H9 (cell line): ENCODE data around the gene WFDC2. TPM values are rescaled to one million over a fixed set of nuclear protein-coding genes. Genes with fewer than 3 reads are reported as not detected.

Source experiments
- DNase-seq: peaks from one replicate; pipeline ENCODE4 v3.0.0-alpha.2; 2017
- H2AFZ ChIP-seq: one replicate; pipeline ENCODE4 v1.6.1; 2013; ENCODE audit warnings: mild to moderate bottlenecking, low read length, control low read depth, moderate library complexity
- H2AK5ac ChIP-seq: 2 replicates; pipeline ENCODE4 v1.6.1; 2013; ENCODE audit warnings: low read length, control low read depth, mixed read lengths; ENCODE audit not compliant: insufficient read length
- H2BK120ac ChIP-seq: one replicate; pipeline ENCODE4 v1.6.1; 2013; ENCODE audit warnings: low read depth, mild to moderate bottlenecking, low read length, control low read depth, inconsistent platforms; ENCODE audit not compliant: poor library complexity, severe bottlenecking
- H2BK12ac ChIP-seq: 2 replicates; pipeline ENCODE4 v1.6.1; 2013; ENCODE audit warnings: low read length, control low read depth, mixed read lengths, low read depth; ENCODE audit not compliant: insufficient read length
- H2BK15ac ChIP-seq: 2 replicates; pipeline ENCODE4 v1.6.1; 2013; ENCODE audit warnings: low read depth, low read length, control low read depth
- H2BK20ac ChIP-seq: one replicate; pipeline ENCODE4 v1.6.1; 2013; ENCODE audit warnings: low read depth, mild to moderate bottlenecking, low read length, control low read depth, inconsistent platforms; ENCODE audit not compliant: poor library complexity, severe bottlenecking
- H2BK5ac ChIP-seq: 2 replicates; pipeline ENCODE4 v1.6.1; 2013; ENCODE audit warnings: low read length, control low read depth, mixed read lengths; ENCODE audit not compliant: insufficient read length
- H3K14ac ChIP-seq: 2 replicates; pipeline ENCODE4 v1.6.1; 2013; ENCODE audit warnings: low read length, control low read depth; ENCODE audit not compliant: insufficient read depth
- H3K18ac ChIP-seq: 2 replicates; pipeline ENCODE4 v1.6.1; 2013; ENCODE audit warnings: low read depth, mild to moderate bottlenecking, mixed read lengths, low read length, control low read depth; ENCODE audit not compliant: insufficient read length
- H3K23ac ChIP-seq: 2 replicates; pipeline ENCODE4 v1.6.1; 2013; ENCODE audit warnings: low read length, control low read depth, mixed read lengths, low read depth; ENCODE audit not compliant: insufficient read length
- H3K23me2 ChIP-seq: 2 replicates; pipeline ENCODE4 v1.6.1; 2013; ENCODE audit warnings: low read depth, mild to moderate bottlenecking, mixed read lengths, low read length, control low read depth; ENCODE audit not compliant: insufficient read length, poor library complexity, severe bottlenecking
- H3K27ac ChIP-seq: 2 replicates; pipeline ENCODE4 v1.5.1; 2013; ENCODE audit warnings: low read length, control low read depth, mixed read lengths, low read depth; ENCODE audit not compliant: insufficient read length
- H3K27me3 ChIP-seq: 2 replicates; pipeline ENCODE4 v1.6.1; 2013; ENCODE audit warnings: low read length, control low read depth, inconsistent platforms; ENCODE audit not compliant: insufficient read depth
- H3K4ac ChIP-seq: 2 replicates; pipeline ENCODE4 v1.6.1; 2013; ENCODE audit warnings: low read depth, mild to moderate bottlenecking, control low read depth, inconsistent platforms, low read length, moderate library complexity
- H3K4me1 ChIP-seq: 2 replicates; pipeline ENCODE4 v1.6.1; 2013; ENCODE audit warnings: low read length, control low read depth, inconsistent platforms; ENCODE audit not compliant: insufficient read depth
- H3K4me2 ChIP-seq: 2 replicates; pipeline ENCODE4 v1.6.1; 2013; ENCODE audit warnings: low read length, control low read depth, mixed read lengths; ENCODE audit not compliant: insufficient read length, insufficient read depth
- H3K56ac ChIP-seq: 2 replicates; pipeline ENCODE4 v1.6.1; 2013; ENCODE audit warnings: low read depth, mild to moderate bottlenecking, mixed read lengths, low read length, control low read depth; ENCODE audit not compliant: insufficient read length
- H3K79me1 ChIP-seq: 2 replicates; pipeline ENCODE4 v1.6.1; 2013; ENCODE audit warnings: low read depth, mild to moderate bottlenecking, moderate library complexity, low read length, control low read depth, inconsistent platforms; ENCODE audit not compliant: insufficient read depth, poor library complexity, severe bottlenecking
- H3K79me2 ChIP-seq: 2 replicates; pipeline ENCODE4 v1.6.1; 2013; ENCODE audit warnings: low read length, control low read depth, inconsistent platforms; ENCODE audit not compliant: insufficient read depth
- H3K9ac ChIP-seq: 2 replicates; pipeline ENCODE4 v1.6.1; 2013; ENCODE audit warnings: low read length, control low read depth, mixed read lengths; ENCODE audit not compliant: insufficient read length; ENCODE audit errors: extremely low read depth
- H3K9me3 ChIP-seq: one replicate; pipeline ENCODE4 v1.6.1; 2013; ENCODE audit warnings: low read depth, low read length, inconsistent platforms; ENCODE audit not compliant: control insufficient read depth
- H3T11ph ChIP-seq: one replicate; pipeline ENCODE4 v1.6.1; 2013; ENCODE audit warnings: mild to moderate bottlenecking, low read length, control low read depth, inconsistent platforms
- H4K20me1 ChIP-seq: one replicate; pipeline ENCODE4 v1.6.1; 2013; ENCODE audit not compliant: control insufficient read depth, insufficient read length, insufficient read depth
- H4K5ac ChIP-seq: 2 replicates; pipeline ENCODE4 v1.6.1; 2013; ENCODE audit warnings: low read depth, mild to moderate bottlenecking, mixed read lengths, low read length, control low read depth; ENCODE audit not compliant: insufficient read length
- H4K8ac ChIP-seq: replicated peaks from 2 replicates; pipeline ENCODE4 v1.6.1; 2013; ENCODE audit warnings: low read length, control low read depth, mixed read lengths, low read depth; ENCODE audit not compliant: insufficient read length
- H4K91ac ChIP-seq: 2 replicates; pipeline ENCODE4 v1.6.1; 2013; ENCODE audit warnings: low read depth, mild to moderate bottlenecking, moderate library complexity, mixed read lengths, low read length, control low read depth; ENCODE audit not compliant: insufficient read length
- H3K27ac Mint-ChIP-seq, 3 experiments: 2 replicates in 2 of 3; 3 replicates in 1 of 3; pipeline ENCODE4 v1.8.0; 2020 to 2021; ENCODE audit warnings: mixed read lengths in 3 of 3, mild to moderate bottlenecking in 1 of 3, moderate library complexity in 1 of 3
- H3K27me3 Mint-ChIP-seq: 2 replicates; pipeline ENCODE4 v1.8.0; 2021; ENCODE audit warnings: low read depth, mild to moderate bottlenecking, moderate library complexity, mixed read lengths
- H3K36me3 Mint-ChIP-seq, 3 experiments: 2 replicates in 2 of 3; 3 replicates in 1 of 3; pipeline ENCODE4 v1.8.0; 2020 to 2021; ENCODE audit warnings: low read depth in 3 of 3, mixed read lengths in 3 of 3; ENCODE audit not compliant: insufficient read depth in 1 of 3
- H3K4me1 Mint-ChIP-seq, 2 experiments: 2 replicates each; pipeline ENCODE4 v1.8.0; 2020; ENCODE audit warnings: mixed read lengths in 2 of 2
- H3K4me3 Mint-ChIP-seq, 2 experiments: 2 replicates in 1 of 2; 3 replicates in 1 of 2; pipeline ENCODE4 v1.8.0; 2020 to 2021; ENCODE audit warnings: mild to moderate bottlenecking in 2 of 2, mixed read lengths in 2 of 2, moderate library complexity in 1 of 2
- H3K9me3 Mint-ChIP-seq, 2 experiments: 2 replicates in 1 of 2; 3 replicates in 1 of 2; pipeline ENCODE4 v1.8.0; 2020; ENCODE audit warnings: mild to moderate bottlenecking in 2 of 2, mixed read lengths in 2 of 2, moderate library complexity in 1 of 2
- WGBS: extraction: QIAGEN DNeasy Blood & Tissue Kit; methylation state at CpG from one replicate; pipeline ENCODE4 v1.1.7; 2013; ENCODE audit warnings: missing lambda C conversion rate, low lambda C conversion rate, mixed read lengths; ENCODE audit not compliant: insufficient read length; ENCODE audit errors: extremely low coverage; 5-methylcytosine and 5-hydroxymethylcytosine counted together
- total RNA-seq: library from RNA; stranded (reverse); gene quantifications from 2 replicates; pipeline ENCODE4 v1.2.1, GENCODE V29; 2021
- TF ChIP-seq, protein P1 (sequence below): fragments of 200-600 bp; sonication (generic); conservative IDR thresholded peaks from 3 replicates; pipeline ENCODE4 v1.8.0; 2021; ENCODE audit warnings: antibody characterized with exemption, mild to moderate bottlenecking

Gene WFDC2
- total RNA-seq, 1 experiment from 2014 or later, result 57.1 TPM

DNA sequence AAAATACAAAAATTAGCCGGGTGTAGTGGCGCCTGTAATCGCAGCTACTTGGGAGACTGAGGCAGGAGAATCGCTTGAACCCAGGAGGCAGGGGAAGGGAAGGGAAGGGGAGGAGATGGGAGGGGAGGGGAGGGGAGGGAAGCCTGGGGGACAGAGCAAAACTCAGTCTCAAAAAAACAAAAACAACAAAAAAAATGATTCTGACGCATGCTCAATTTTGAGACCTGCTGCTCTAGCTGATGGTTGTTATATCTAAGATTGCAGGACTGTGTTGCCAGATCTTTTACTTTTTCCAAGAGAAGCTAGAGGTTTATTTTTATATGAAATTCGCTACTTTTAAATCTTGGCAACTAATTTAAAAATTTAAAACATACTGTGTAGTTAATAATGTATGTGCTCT, 2.4 kb upstream of the WFDC2 start:
- H2BK12ac ChIP-seq, result no peak overlapping the region
- H3K4ac ChIP-seq, result no peak overlapping the region
- no peak overlapping the region for H4K5ac ChIP-seq
- no peak overlapping the region for H2AFZ ChIP-seq
- peaks cover 0 to 2% of the 10 kb centered on the region in 2 experiments; a peak in 1 of 5 replicates for H3K9me3 Mint-ChIP-seq
- DNase-seq, result no peak
- H3K27ac Mint-ChIP-seq, result no peak overlapping the region
- no peaks in the 10 kb centered on the region for H3K9me3 ChIP-seq
- no peaks in the 10 kb centered on the region for H4K20me1 ChIP-seq
- peaks cover 16% of the 10 kb centered on the region for H3K27me3 Mint-ChIP-seq
- H3K4me3 Mint-ChIP-seq, result no peak overlapping the region
- H2BK5ac ChIP-seq, result no peak overlapping the region
- no peak overlapping the region for H2BK15ac ChIP-seq
- no peaks in the 10 kb centered on the region for H3K79me1 ChIP-seq
- no peak overlapping the region for H3K14ac ChIP-seq
- H3K9ac ChIP-seq, result no peak overlapping the region
- H3T11ph ChIP-seq, result no peak overlapping the region
- H3K56ac ChIP-seq, result no peak overlapping the region
- H4K8ac ChIP-seq, result no peak overlapping the region
- no peak overlapping the region for H3K18ac ChIP-seq
- peaks cover 26 to 33% of the 10 kb centered on the region in 2 experiments for H3K4me1 Mint-ChIP-seq
- H3K23me2 ChIP-seq, result peaks cover 22% of the 10 kb centered on the region
- H3K27me3 ChIP-seq, result no peaks in the 10 kb centered on the region
- peaks cover 5 to 9% (median 5%) of the 10 kb centered on the region in 3 experiments for H3K36me3 Mint-ChIP-seq
- no peak overlapping the region for H3K23ac ChIP-seq
- no peak overlapping the region for H3K4me2 ChIP-seq
- no peaks in the 10 kb centered on the region for H3K4me1 ChIP-seq
- H2BK120ac ChIP-seq, result no peak overlapping the region
- TF ChIP-seq, protein P1, sequence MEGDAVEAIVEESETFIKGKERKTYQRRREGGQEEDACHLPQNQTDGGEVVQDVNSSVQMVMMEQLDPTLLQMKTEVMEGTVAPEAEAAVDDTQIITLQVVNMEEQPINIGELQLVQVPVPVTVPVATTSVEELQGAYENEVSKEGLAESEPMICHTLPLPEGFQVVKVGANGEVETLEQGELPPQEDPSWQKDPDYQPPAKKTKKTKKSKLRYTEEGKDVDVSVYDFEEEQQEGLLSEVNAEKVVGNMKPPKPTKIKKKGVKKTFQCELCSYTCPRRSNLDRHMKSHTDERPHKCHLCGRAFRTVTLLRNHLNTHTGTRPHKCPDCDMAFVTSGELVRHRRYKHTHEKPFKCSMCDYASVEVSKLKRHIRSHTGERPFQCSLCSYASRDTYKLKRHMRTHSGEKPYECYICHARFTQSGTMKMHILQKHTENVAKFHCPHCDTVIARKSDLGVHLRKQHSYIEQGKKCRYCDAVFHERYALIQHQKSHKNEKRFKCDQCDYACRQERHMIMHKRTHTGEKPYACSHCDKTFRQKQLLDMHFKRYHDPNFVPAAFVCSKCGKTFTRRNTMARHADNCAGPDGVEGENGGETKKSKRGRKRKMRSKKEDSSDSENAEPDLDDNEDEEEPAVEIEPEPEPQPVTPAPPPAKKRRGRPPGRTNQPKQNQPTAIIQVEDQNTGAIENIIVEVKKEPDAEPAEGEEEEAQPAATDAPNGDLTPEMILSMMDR, result no peak
- H2BK20ac ChIP-seq, result no peak overlapping the region
- no CpG with 5 or more reads among the region's 6 CpGs for WGBS
- H3K27ac ChIP-seq, result no peak overlapping the region
- H3K79me2 ChIP-seq, result no peaks in the 10 kb centered on the region
- H4K91ac ChIP-seq, result no peak overlapping the region
- H2AK5ac ChIP-seq, result no peak overlapping the region
